Panc1 (cell line): Measurements from ENCODE around the gene CYP11A1. TPM values are rescaled to one million over a fixed set of nuclear protein-coding genes. Genes with fewer than 3 reads are reported as not detected.

ENCODE experiments used
- ATAC-seq: fragments of 200-7000 bp; cut with Tn5 transposase; 2 replicates; pipeline ENCODE4 v1.9.1; 2020; ENCODE audit warnings: mild to moderate bottlenecking, moderate library complexity
- BruUV-seq: library from RNA; stranded (reverse); fragments of 400-500 nt; replicated peaks from 2 replicates; lab custom pipeline; 2021; lab: Mats Ljungman, UMichigan
- CTCF ChIA-PET: fragments of 300-600 bp; sonication (Branson Sonifier 250); formaldehyde crosslinking; loops from one replicate; lab custom pipeline; 2022; ENCODE audit warnings: antibody characterized with exemption; lab: Charles Lee
- POLR2A ChIA-PET: fragments of 300-600 bp; sonication (Branson Sonifier 250); formaldehyde crosslinking; loops from one replicate; lab custom pipeline; 2022; ENCODE audit warnings: antibody characterized with exemption; lab: Charles Lee
- DNase-seq: peaks from one replicate; pipeline ENCODE4 v3.0.0-alpha.2; 2010; ENCODE audit warnings: low read depth, low spot score
- H3K27ac ChIP-seq: 2 replicates; pipeline ENCODE4 v1.5.1; 2011; ENCODE audit warnings: mild to moderate bottlenecking, low read length, inconsistent platforms
- H3K27me3 ChIP-seq: fragments of 200-500 bp; sonication (Bioruptor generic); 2 replicates; pipeline ENCODE4 v1.6.0; 2014; ENCODE audit warnings: low read length, inconsistent platforms; ENCODE audit not compliant: control insufficient read depth, insufficient read depth
- H3K36me3 ChIP-seq: fragments of 200-500 bp; sonication (Bioruptor generic); 2 replicates; pipeline ENCODE4 v1.5.1; 2014; ENCODE audit warnings: inconsistent platforms, mild to moderate bottlenecking, low read length, moderate library complexity; ENCODE audit not compliant: control insufficient read depth, insufficient read depth
- H3K4me1 ChIP-seq: 2 replicates; pipeline ENCODE4 v1.5.1; 2011; ENCODE audit warnings: inconsistent platforms, mild to moderate bottlenecking, low read length, moderate library complexity; ENCODE audit not compliant: control insufficient read depth, insufficient read depth
- H3K4me3 ChIP-seq, 2 experiments: 2 replicates each; pipeline ENCODE4 v1.5.1; 2011 to 2012; ENCODE audit warnings: low read depth in 2 of 2, low read length in 2 of 2, mild to moderate bottlenecking in 2 of 2, inconsistent platforms in 1 of 2, moderate library complexity in 1 of 2
- H3K9me3 ChIP-seq: fragments of 200-500 bp; sonication (Bioruptor generic); 2 replicates; pipeline ENCODE4 v1.5.1; 2014; ENCODE audit warnings: low read depth, mild to moderate bottlenecking, inconsistent platforms, low read length, moderate library complexity; ENCODE audit not compliant: control insufficient read depth, insufficient read depth
- POLR2AphosphoS5 ChIP-seq: IDR thresholded peaks from 2 replicates; pipeline ENCODE4 v1.6.1; 2012; ENCODE audit warnings: mild to moderate bottlenecking, low read depth, low read length, moderate library complexity
- SIN3A ChIP-seq: IDR thresholded peaks from 2 replicates; pipeline ENCODE4 v1.6.1; 2012; ENCODE audit warnings: low read depth, mild to moderate bottlenecking, low read length, moderate library complexity, borderline replicate concordance; ENCODE audit not compliant: insufficient read depth
- TCF7L2 ChIP-seq: IDR thresholded peaks from 2 replicates; pipeline ENCODE4 v1.6.1; 2011; ENCODE audit warnings: mild to moderate bottlenecking, low read depth, low read length, inconsistent platforms
- in situ Hi-C: cut with HindIII; loops from 2 replicates; pipeline ENCODE4 v1.10.0; 2016; ENCODE audit warnings: low sequenced_read_pairs, low pct_unique_long_range_greater_than_20kb
- intact Hi-C: fragments of 100-400 bp; cut with micrococcal nuclease; formaldehyde crosslinking; loops from one replicate; pipeline ENCODE4 v1.10.0; 2022; ENCODE audit not compliant: unreplicated experiment
- total RNA-seq: library from RNA; stranded (reverse); gene quantifications from one replicate; pipeline ENCODE4 v1.2.1, GENCODE V29; 2021; ENCODE audit not compliant: unreplicated experiment
- TF ChIP-seq, protein P1 (sequence below): fragments of 450-650 bp; IDR thresholded peaks from 2 replicates; pipeline ENCODE4 v1.5.1; 2017; ENCODE audit warnings: mild to moderate bottlenecking
- TF ChIP-seq, protein P2 (sequence below), 2 experiments: IDR thresholded peaks; 2 replicates each; pipeline ENCODE4 v1.6.1; 2011 to 2012; ENCODE audit warnings: low read depth in 2 of 2, control low read depth in 1 of 2, low read length in 1 of 2, mild to moderate bottlenecking in 1 of 2, moderate library complexity in 1 of 2; ENCODE audit not compliant: insufficient read depth in 1 of 2

The CYP11A1 gene
- total RNA-seq, 1 experiment from 2014 or later, result 0.57 TPM

DNA sequence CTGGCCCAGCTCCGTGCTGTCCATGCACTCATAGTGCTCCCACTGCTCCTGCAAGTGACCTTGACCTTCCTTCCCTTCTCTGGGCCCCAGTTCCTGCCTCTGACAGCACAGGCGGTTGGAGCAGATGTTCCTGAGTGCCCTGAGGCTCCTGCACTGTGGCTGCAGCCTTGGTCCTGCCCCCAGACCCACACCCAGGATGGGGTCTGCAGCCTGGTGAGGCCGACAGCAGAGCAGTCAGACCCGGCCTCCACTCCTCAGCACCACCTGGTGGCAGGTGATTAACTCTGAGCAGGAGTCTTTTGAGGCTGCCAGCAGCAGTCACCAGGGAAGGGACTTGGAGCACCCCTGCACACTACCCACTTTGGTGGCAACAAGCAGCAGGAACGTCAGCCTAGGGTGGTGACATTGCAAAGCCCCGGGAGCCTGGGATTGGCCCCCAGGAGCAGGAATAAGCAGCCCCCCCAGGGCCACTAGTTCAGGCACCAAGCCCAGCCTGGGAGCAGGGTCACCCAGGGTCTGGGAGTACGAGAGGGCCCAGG is 64.6 kb downstream of the CYP11A1 start:
- ATAC-seq (peak; percentile 81), DNase-seq (no peak)
- Histone ChIP-seq H3K9me3 (no peaks in the 10 kb centered on the region), H3K36me3 (no peaks in the 10 kb centered on the region), H3K27me3 (no peaks in the 10 kb centered on the region), H3K4me1 (no peaks in the 10 kb centered on the region; the same call in 1 of the 2 replicates), H3K4me3 (no peak overlapping the region), H3K27ac (no peak overlapping the region)
- no TSS peak for BruUV-seq
- in situ Hi-C loops, result no loop called here
- POLR2A ChIA-PET, result no interaction called here
- intact Hi-C loops, result loop anchor here (1.0 to 5.0 kb wide), 3 partner anchors 106 to 248 kb away; no protein-coding TSS in a partner anchor
- CTCF ChIA-PET, result interaction anchor here (0.7 kb wide), 2 partner anchors 18 to 249 kb away, joined by 3 read pairs; no protein-coding TSS in a partner anchor
- TF ChIP-seq, protein P1, sequence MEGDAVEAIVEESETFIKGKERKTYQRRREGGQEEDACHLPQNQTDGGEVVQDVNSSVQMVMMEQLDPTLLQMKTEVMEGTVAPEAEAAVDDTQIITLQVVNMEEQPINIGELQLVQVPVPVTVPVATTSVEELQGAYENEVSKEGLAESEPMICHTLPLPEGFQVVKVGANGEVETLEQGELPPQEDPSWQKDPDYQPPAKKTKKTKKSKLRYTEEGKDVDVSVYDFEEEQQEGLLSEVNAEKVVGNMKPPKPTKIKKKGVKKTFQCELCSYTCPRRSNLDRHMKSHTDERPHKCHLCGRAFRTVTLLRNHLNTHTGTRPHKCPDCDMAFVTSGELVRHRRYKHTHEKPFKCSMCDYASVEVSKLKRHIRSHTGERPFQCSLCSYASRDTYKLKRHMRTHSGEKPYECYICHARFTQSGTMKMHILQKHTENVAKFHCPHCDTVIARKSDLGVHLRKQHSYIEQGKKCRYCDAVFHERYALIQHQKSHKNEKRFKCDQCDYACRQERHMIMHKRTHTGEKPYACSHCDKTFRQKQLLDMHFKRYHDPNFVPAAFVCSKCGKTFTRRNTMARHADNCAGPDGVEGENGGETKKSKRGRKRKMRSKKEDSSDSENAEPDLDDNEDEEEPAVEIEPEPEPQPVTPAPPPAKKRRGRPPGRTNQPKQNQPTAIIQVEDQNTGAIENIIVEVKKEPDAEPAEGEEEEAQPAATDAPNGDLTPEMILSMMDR, result peak; percentile 90
- TF ChIP-seq SIN3A, result no peak
- TF ChIP-seq, protein P2, sequence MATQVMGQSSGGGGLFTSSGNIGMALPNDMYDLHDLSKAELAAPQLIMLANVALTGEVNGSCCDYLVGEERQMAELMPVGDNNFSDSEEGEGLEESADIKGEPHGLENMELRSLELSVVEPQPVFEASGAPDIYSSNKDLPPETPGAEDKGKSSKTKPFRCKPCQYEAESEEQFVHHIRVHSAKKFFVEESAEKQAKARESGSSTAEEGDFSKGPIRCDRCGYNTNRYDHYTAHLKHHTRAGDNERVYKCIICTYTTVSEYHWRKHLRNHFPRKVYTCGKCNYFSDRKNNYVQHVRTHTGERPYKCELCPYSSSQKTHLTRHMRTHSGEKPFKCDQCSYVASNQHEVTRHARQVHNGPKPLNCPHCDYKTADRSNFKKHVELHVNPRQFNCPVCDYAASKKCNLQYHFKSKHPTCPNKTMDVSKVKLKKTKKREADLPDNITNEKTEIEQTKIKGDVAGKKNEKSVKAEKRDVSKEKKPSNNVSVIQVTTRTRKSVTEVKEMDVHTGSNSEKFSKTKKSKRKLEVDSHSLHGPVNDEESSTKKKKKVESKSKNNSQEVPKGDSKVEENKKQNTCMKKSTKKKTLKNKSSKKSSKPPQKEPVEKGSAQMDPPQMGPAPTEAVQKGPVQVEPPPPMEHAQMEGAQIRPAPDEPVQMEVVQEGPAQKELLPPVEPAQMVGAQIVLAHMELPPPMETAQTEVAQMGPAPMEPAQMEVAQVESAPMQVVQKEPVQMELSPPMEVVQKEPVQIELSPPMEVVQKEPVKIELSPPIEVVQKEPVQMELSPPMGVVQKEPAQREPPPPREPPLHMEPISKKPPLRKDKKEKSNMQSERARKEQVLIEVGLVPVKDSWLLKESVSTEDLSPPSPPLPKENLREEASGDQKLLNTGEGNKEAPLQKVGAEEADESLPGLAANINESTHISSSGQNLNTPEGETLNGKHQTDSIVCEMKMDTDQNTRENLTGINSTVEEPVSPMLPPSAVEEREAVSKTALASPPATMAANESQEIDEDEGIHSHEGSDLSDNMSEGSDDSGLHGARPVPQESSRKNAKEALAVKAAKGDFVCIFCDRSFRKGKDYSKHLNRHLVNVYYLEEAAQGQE (IDR thresholded peaks at IDR 0.05; ENCODE audit: insufficient read depth in 1 of 2, low read depth in 2 of 2, low read length in 1 of 2), result no peak

DNA sequence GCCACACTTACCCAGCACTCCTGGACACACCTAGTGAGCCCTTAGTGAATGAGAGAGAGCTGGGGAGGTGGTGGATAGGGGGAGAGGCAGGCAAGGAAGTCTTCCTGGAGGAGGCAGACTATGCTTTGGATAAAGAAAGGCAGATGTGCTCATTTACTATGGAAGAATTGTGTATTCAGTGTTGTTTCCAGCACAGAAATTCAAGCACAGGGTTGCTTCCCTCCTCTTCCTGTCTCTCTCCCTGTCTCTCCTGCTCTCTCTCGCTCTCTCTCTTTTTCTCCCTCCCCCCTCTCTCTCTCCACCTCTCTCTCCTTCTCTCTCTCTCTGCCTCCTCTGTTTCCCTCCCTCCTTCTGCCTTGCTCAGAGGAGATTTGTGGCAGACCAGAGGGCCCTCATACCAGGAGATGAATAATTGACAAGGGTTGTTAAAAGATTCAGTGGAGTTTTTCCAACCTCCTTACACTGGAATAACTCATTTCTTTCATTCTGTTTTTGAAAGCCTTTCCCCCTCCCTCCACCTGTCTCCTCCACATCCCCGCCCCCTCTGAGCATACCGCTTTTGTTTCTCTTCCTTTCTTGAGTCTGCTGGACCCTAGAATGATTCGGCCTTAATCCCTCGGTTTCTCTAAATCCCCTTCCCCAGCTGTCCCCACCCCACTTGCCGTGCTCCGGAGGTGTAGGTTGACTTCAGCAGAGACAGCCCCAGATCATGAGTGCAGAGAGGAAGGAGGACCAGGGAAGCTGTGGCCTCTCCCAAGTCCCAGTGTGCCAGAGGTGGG is 65.7 kb downstream of the CYP11A1 start:
- intact Hi-C loops (loop anchor here (2.0 to 5.0 kb wide), 2 partner anchors 104 to 247 kb away; no protein-coding TSS in a partner anchor), in situ Hi-C loops (no loop called here)
- Histone ChIP-seq H3K4me1 (no peaks in the 10 kb centered on the region), H3K27me3 (no peaks in the 10 kb centered on the region), H3K36me3 (no peaks in the 10 kb centered on the region), H3K27ac (no peak overlapping the region), H3K4me3 (no peak overlapping the region), H3K9me3 (no peaks in the 10 kb centered on the region)
- ChIA-PET CTCF (no interaction called here), POLR2A (interaction anchor here (0.5 to 0.7 kb wide), 2 partner anchors 44 to 111 kb away, joined by 5 to 17 read pairs; no protein-coding TSS in a partner anchor)
- no TSS peak for BruUV-seq
- TF ChIP-seq TCF7L2 (no peak), POLR2AphosphoS5 (no peak), SIN3A (no peak)
- TF ChIP-seq, protein P1, result no peak
- TF ChIP-seq, protein P2 (IDR thresholded peaks at IDR 0.05; ENCODE audit: insufficient read depth in 1 of 2, low read depth in 2 of 2, low read length in 1 of 2), result no peak
- ATAC-seq, result no peak
- DNase-seq, result no peak
